Choroid plexus epithelial cell (primary cell): ENCODE results near the gene ASCC1.

Experiments
- DNase-seq: peaks from one replicate; pipeline ENCODE4 v3.0.0-alpha.2; 2010; ENCODE audit warnings: low read depth
- H3K4me3 ChIP-seq: 2 replicates; pipeline ENCODE4 v1.5.1; 2011; ENCODE audit warnings: low read depth, mild to moderate bottlenecking, control low read depth, low read length, moderate library complexity
- CTCF ChIP-seq: conservative IDR thresholded peaks from 2 replicates; pipeline ENCODE4 v1.5.1; 2011; ENCODE audit warnings: low read depth, mild to moderate bottlenecking, control low read depth, inconsistent platforms, low read length, moderate library complexity

The ASCC1 gene

GRCh38 chr10:72124989-72125388 lies 91.1 kb downstream of the ASCC1 start:
- H3K4me3 ChIP-seq = no peak overlapping the region
- no peak for TF ChIP-seq CTCF
- peak; percentile 88 for DNase-seq

GRCh38 chr10:72124381-72124780 lies 91.7 kb downstream of the ASCC1 start:
- no peak for TF ChIP-seq CTCF
- no peak overlapping the region for H3K4me3 ChIP-seq
- DNase-seq = no peak

GRCh38 chr10:72123616-72124015 lies 92.5 kb downstream of the ASCC1 start:
- no peak for DNase-seq
- H3K4me3 ChIP-seq = no peak overlapping the region
- TF ChIP-seq CTCF = no peak

- no peak overlapping the region for H3K4me3 ChIP-seq
- DNase-seq = no peak
- TF ChIP-seq CTCF = no peak
Measured at GRCh38 chr10:72122221-72122620, 93.9 kb downstream of the ASCC1 start.

GRCh38 chr10:72121389-72121788 lies 94.7 kb downstream of the ASCC1 start:
- TF ChIP-seq CTCF = no peak
- no peak for DNase-seq
- H3K4me3 ChIP-seq = no peak overlapping the region

- TF ChIP-seq CTCF = no peak
- no peak for DNase-seq
Measured at GRCh38 chr10:72116372-72116771, 99.7 kb downstream of the ASCC1 start.

GRCh38 chr10:72114706-72115450 lies 101.2 kb downstream of the ASCC1 start:
- no peak for TF ChIP-seq CTCF
- no peak overlapping the region for H3K4me3 ChIP-seq
- no peak for DNase-seq

More at GRCh38 chr10:72116372-72116771, 99.7 kb downstream of the ASCC1 start:
- no peak overlapping the region for H3K4me3 ChIP-seq
